UCSD-AML1 (cell line): ENCODE results near the gene CHST14.

ENCODE experiments used
- DNase-seq: peaks from one replicate; lab custom pipeline; 2025; ENCODE audit not compliant: unreplicated experiment; lab: John Stamatoyannopoulos, UW

Gene CHST14

DNA sequence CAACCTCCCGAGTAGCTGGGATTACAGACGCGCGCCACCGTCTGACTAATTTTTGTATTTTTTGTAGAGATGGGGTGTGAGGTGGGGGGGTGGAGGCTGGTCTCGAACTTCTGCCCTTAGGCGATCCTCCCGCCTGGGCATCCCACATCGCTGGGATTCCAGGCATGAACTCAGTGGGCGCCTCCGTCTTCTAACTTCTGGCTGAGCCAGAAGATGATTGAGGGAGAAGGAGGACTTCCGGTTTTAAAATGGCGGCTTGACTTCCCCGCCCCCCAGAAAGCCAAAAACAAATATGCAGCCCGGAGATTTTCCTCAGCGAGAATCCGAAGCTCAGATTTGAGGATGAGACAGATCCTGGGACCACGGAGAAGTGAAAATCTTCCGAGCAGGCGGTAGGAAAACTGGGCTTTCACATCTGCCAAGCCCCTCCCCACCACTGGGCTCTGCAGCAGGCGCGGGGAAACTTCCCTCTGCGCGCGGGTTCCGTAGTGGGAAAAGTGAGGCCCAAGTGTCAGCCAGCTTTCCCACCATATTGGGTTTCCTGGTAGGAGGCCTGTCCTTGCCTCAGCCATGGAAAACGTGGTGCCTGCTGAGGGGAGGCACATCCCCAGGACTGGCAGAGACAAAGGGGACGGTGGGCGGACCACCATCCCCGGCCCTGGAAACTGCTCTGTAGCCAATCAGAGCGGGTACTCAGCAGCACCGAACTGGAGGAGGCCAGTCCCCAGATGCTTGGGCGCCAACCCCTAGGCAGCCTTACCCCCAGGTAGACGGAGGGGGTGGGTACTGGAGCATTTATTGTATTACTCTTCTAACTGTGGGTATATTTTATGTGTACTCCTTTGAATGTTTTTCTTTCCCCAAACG is 17.3 kb downstream of the CHST14 start:
- no peak for DNase-seq

- DNase-seq, result no peak
These were observed 18.7 kb downstream of the CHST14 start for GRCh38 chr15:40489274-40490175.

DNA sequence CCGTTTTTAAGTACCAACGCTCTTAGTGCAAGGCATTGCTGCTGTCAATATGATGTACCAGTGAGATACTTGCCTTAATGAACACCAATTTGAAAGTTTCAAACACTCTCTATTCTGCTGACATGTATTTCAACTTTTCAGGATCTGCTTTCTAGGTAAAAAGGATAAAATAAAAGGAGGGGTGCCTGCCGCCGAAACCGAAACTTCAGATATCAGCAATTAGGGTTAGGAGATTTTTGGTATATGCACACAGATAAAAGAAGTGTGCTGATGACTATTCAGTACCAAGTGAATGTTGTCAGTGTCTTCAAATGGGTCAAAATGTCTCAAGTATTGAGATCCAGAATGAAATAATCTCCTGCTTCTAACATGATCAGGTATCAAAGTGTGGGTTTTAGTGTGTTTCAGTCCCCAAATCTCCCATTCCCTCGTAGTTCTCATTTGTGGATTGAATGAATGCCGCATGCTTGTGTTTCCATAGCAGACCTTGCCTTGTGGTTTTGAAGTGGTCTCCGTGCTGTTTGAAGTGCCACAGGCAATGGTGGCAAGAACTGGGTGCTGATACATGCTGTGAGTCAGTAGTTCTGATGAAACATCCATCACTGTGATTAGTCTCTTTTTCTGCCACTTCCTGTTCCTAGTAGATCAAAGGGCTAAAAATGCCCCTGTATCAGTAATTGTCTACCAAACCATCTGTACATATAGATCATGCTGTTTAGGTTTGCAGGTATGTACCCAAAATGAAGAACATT is 22.5 kb downstream of the CHST14 start:
- peak; percentile 19 for DNase-seq

DNA sequence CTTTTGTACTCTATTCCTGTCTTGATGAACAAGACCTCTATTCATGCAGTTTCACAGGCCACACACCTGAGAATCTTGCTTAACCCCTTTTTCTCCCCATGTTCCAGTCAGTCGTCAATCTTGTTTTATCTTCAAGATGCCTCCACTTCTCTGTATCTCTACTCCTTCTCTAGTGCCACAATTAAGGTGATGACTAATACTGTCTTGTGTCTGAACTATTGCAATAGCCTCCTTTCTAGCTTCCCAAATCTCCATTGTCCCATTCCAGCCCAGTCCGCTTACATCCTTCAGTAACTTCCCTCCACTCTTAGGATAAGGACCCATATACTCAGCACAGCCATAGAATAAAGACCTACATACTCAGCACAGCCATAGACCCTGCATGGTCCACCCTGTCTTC is 24.7 kb downstream of the CHST14 start:
- DNase-seq, result no peak

- DNase-seq, result no peak
These were observed 27.6 kb downstream of the CHST14 start for GRCh38 chr15:40498418-40498817.

DNA sequence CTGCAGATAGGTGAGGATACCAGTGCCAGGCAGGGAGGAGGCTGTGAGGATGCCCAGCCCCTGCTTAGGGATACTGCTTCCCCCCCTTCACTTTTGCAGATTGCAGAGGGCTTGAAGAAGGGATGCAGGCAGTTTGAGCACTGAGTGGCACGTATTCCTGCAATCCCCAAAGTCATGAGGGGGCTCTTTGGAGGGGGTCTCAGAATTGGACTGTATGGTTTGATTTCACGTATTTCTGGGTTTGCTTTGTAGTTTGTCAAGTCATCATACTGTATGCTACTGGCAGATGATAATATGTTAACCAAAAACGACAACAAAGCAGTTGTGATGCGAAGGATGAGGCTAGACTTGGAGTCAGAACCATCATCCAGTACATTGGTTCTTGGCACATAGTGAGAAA is 28.1 kb downstream of the CHST14 start:
- no peak for DNase-seq

DNA sequence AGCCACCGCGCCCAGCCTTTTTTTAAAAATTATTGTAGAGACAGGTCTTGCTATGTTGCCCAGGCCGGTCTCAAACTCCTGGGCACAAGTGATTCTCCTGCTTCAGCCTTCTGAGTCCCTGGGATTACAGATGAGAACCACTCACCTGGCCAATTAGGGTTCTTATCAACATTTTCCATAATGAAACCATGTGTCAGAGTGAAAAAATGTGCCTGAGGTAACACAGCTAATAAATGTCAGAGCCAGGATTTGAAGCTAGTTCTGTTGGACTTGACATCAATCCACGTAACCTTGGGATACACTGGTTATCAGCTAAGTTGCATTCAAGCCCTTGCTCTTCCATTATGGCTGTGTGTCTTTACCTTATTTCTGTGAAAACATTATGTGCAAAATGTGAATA is 29.1 kb downstream of the CHST14 start:
- no peak for DNase-seq

GRCh38 chr15:40500568-40501330 is 30.0 kb downstream of the CHST14 start:
- no peak for DNase-seq

DNA sequence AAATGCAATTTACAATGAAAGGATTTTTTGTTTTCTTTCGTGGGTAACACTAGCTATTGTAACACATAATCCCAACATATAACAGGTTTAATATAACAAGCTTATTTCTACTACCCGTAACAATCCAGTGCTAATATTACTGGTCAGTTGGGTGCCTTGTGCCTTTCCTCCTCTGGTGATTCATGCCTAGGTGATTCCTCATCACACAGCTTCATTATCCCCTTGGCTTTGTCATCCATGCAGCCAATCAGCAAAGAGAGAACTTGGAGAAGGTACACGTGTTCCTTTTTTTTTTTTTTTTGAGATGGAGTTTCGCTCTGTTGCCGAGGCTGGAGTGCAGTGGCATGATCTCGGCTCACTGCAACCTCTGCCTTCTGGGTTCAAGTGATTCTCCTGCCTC is 30.7 kb downstream of the CHST14 start:
- DNase-seq, result no peak

- peak; percentile 75 for DNase-seq
These were observed 36.3 kb downstream of the CHST14 start for GRCh38 chr15:40506964-40507571.

DNA sequence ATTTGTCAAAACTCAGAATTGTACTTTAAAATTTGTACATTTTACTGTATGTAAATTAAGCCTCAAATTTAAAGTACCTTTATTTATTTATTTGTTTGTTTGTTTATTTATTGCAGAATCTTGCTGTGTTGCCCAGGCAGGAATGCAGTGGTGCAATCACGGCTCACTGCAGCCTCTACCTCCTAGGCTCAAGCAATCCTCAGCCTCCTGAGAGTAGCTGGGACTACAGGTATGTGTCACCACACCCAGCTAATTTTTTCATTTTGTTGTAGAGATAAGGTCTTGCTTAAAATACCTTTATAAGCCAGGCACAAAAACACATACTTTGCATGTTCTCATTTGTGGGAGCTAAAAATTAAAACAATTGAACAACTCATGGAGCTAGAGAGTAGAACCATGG is 37.4 kb downstream of the CHST14 start:
- no peak for DNase-seq

DNA sequence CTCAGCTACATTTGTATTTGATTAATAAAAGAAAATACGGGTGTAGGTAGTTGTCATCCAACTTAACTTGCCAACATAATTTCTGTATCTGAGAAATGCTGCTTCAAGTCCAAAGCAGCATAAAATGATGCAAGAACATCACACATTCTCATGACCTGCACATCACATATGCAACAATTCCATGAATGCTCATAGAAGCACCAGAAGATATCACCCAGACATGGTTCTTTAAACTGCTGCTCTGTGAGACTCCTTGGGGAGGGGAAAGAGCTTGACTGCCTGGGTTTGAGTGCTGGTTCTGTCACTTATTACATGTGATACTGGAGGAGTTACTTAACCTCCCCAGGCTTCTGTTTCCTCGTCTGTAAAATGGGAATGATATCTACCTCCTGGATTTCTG is 39.4 kb downstream of the CHST14 start:
- DNase-seq, result no peak

DNA sequence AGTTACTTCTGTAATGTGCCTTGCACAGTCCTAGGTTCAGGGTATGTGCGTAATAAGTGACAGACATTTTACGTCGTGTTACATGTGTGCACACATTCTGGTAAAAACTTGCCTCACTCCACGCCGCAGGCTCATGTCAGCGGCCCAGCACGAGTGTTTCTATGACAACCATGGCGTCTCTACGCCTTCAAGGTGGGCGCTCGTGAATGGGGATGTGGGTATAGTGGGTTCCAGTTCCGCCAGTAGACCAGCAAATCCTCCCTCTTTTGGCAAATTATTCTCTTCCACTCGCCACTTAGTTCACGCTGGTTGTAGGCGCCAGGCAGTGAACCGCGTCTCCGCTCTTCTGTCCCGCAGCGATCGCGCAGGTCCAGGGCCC is 40.3 kb downstream of the CHST14 start:
- DNase-seq, result no peak

DNA sequence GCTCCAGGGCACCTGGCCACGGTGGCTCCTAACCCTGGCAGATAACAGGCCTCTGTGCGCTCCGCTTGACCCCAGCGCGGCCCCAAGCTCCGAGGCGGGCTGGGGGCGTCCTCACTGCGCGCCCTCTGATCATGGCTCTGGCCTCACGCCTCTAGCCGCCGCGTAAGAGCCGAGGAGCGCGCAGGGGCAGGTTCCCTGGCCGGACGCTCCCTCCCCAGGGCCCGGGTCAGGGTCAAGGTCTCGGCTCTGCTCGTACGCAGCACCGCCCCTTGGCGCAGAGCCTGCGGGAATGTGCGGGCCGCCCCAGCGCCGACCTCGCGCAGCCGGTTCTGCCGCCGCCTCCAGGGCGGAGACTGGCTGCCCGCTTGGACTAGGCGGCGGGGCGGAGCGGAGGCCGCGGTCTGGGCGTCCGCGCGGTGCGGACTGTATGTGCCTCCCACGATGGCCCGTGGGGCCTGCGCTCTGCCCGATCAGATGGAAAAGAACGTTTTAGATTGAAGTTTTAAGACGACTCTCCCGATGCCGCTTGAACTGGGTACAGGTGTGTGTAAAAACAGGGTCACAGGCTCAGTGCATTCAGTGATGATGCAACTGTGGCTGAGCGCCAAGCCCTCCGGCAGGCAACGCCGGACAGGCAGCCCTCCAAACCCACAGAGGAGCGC is 40.8 kb downstream of the CHST14 start:
- DNase-seq, result peak; percentile 25

- DNase-seq, result no peak
These were observed 41.7 kb downstream of the CHST14 start for GRCh38 chr15:40512440-40512839.

DNA sequence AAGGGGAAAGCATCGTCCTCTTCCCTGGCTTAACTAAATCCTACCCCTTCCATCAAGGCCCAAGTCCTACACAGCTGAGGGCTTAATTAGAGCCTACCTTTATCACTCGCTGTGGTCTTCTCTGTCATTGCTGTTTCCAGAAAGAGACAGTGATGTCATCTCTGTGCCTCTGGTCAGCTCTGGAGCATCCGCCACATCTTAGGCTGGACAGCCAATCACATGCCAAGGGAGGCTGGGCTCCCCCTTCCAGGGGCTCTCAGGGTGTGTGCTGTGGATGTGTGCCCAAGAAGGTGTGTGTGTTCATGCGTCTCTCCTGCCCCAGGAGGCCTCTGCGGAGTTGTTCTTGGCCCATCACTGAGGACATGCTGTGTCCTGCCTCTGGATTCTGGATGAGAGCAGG is 42.8 kb downstream of the CHST14 start:
- no peak for DNase-seq

DNA sequence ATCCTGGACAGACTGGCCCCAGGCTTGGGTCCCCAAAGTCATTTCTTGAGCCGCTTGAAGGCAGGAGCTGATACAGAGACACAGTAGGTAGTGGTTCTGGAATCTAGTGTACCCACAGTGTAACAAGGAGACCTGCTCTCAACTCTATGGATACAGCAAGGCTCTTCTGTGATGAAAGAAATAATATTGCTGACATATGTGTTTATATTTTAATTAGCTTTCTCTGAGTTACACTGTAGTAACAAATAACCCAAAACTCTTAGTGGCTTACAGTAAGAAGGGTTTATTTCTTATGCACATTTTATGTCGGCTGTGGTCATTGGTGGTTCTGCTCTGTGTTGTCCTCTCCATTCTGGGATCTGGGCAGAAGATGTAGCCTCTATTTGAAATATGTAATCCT is 45.5 kb downstream of the CHST14 start:
- DNase-seq, result no peak
